PC-9 (cell line): ENCODE measurements around the gene NEUROG3.

Experiments used
- EZH2 ChIP-seq: fragments of 200-600 bp; sonication (generic); IDR thresholded peaks from 2 replicates; pipeline ENCODE4 v1.8.0; 2017; ENCODE audit warnings: antibody characterized with exemption, low read depth
- TF ChIP-seq, protein P1 (sequence below): fragments of 200-600 bp; sonication (generic); conservative IDR thresholded peaks from 2 replicates; pipeline ENCODE4 v1.6.1; 2017; ENCODE audit warnings: mixed run types, antibody characterized with exemption, mild to moderate bottlenecking, moderate library complexity

DNA sequence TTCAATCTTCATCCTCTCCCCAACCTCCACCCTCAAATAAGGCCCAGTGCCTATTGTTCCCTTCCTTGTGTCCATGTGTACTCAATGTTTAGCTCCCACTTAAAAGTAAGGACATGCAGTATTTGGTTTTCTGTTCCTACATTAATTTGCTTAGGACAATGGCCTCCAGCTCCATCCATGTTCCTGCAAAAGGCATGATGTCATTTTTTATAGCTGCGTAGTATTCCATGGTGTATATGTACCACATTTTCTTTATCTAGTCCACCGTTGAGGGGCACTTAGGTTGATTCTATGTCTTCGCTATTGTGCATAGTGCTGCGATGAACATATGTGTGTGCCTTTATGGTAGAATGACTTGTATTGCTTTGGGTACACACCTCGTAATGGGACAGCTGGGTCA is 7.2 kb upstream of the NEUROG3 start:
- TF ChIP-seq, protein P1, sequence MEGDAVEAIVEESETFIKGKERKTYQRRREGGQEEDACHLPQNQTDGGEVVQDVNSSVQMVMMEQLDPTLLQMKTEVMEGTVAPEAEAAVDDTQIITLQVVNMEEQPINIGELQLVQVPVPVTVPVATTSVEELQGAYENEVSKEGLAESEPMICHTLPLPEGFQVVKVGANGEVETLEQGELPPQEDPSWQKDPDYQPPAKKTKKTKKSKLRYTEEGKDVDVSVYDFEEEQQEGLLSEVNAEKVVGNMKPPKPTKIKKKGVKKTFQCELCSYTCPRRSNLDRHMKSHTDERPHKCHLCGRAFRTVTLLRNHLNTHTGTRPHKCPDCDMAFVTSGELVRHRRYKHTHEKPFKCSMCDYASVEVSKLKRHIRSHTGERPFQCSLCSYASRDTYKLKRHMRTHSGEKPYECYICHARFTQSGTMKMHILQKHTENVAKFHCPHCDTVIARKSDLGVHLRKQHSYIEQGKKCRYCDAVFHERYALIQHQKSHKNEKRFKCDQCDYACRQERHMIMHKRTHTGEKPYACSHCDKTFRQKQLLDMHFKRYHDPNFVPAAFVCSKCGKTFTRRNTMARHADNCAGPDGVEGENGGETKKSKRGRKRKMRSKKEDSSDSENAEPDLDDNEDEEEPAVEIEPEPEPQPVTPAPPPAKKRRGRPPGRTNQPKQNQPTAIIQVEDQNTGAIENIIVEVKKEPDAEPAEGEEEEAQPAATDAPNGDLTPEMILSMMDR = no peak
- TF ChIP-seq EZH2 = no peak
